HG02623 (cell line): ENCODE data around the gene AARS1.
"Not testable (repeated sequence)": the region's sequence is repeated elsewhere in the genome, so short reads cannot be mapped to it uniquely, and the experiment has no call there.

Experiments
- ATAC-seq: cut with Tn5 transposase; IDR thresholded peaks from one replicate; pipeline ENCODE4 v1.9.1; 2021; ENCODE audit warnings: moderate library complexity; ENCODE audit not compliant: unreplicated experiment

The AARS1 gene

DNA sequence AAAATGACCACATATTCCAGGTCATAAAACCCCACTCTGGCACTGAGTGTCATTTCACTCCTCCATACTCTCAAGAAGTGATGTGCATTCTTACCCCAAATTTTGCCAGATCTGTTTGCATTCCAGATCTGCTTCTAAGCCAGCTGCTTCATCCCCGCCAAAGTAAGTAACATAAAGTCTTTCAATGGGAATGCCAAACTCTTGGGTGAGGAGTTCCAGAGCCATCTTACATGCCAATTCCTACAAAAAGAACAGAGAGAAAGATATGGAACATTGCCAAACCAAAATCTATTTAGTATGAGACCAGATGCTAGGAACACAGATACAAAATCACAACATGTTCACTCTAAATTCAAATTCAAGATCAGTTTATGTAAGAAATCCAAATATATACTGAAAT, 12.9 kb downstream of the AARS1 start:
- ATAC-seq = no peak

DNA sequence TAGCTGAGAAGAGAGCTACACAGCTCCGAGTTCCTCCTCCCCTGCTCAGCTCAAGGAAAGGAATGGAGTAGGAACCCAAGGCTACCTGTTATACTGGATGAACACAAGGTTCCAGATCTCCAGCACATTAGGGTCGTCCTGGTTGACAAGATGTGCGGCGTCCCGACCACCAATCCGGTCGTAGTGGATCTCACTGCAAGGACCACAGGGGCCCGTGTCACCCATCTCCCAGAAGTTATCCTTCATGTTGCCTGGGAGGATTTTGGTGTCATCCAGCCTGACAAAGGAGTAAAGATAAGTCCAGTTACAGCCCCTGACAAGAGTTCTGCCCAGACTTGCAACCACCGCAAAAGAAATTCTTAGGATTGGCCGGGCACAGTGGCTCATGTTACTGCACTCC, 17.6 kb downstream of the AARS1 start:
- no peak for ATAC-seq

DNA sequence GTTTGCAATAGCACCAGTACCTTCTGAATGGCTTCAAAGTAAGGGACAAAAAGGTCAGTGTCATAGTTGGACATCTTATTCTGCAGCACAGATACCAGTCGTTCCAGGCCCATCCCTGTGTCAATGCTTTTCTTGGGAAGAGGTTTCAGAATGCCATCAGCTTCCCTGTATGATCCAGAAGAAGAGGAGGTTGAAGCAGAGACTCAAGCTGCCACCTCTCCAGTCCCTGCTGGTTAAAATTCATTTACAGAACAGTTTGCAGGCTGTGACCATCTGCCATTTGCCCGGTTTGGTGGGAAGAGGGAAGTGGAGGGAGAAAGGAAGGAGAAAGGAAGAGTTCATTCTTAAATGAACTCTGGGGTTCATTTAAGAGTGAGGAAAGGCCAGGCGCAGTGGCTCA, 19.1 kb downstream of the AARS1 start:
- no peak for ATAC-seq

DNA sequence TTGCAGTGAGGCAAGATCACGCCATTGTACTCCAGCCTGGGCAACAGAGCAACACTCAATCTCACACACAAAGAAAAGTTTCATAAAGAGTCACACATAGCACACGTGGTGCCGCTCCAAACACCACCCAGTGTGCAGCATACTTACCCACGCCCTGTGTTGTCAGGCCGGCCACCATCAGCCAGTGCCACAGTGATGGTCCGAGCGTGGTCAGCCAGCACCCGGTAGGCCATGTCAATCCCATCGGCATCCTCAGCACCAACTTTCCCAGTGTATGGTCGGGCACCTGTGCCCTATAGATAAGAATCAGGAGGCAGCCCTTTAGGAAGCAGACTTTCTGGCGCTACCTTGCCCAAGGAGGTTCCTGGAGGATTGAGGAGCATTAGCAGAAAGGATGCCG, 19.8 kb downstream of the AARS1 start:
- no peak for ATAC-seq

DNA sequence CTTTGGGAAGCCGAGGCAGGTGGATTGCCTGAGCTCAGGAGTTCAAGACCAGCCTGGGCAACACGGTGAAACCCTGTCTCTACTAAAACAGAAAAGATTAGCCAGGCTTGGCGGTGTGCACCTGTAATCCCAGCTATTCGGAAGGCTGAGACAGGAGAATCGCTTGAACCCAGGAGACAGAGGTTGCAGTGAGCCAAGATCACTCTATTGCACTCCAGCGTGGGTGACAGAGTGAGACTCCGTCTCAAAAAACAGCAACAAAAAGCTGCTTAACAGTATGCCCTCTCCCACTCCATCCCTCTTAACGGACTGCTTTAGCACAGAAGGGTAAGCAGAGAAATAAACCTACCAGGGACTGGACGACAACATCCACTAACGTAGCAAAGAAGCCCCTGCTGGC, 21.4 kb downstream of the AARS1 start:
- ATAC-seq = not testable (repeated sequence)

DNA sequence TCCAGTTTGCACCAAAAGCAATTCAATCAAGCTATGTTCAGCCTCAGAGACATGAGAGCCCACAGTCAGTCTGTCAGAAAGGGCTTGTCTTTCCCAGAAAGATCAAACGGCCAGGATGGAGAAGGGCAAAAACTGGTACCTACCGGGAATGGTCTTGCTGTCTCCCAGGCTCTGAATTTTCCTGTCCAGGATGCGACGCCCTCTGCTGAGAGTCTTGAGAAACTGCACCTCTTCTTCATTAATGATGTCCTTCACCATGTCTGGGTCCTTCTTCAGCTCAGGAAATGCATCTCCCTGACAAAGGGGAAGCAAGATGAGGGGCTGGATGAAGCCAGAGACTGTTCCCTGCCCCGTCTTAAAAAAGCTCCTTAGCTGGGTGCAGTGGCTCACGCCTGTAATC, 21.8 kb downstream of the AARS1 start:
- no peak for ATAC-seq

DNA sequence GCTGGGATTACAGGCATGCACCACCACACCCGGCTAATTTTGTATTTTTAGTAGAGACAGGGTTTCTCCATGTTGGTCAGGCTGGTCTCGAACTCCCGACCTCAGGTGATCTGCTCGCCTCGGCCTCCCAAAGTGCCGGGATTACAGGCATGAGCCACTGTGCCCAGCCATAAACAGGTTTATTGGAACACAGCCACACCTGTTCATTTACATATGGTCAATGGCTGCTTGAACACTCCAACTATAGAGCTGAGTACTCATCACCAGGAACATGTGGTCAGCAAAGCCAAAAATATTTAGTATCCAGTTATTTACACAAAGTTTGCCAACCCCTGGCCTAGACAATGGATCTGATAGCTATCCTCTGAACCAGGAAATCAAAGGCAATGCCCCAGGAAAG, 29.4 kb downstream of the AARS1 start:
- not testable (repeated sequence) for ATAC-seq

DNA sequence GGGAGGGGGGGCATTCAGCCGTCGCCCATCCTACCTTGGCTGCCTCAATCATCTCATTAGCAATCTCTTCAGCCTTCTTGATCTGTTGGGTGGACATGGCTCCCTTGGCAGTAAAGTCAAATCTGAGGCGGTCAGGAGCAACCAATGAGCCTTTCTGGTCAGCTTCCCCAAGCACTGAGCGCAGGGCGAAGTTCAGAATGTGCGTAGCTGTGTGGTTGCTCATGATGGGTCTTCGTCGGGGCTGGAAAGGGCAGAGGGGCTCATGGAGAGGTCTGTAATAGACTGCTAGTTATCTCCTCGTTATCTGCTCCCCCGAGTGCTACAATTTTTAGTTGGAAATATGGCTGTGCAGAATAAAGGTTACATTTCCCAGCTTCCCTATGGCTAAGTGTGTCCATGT, 30.4 kb downstream of the AARS1 start:
- no peak for ATAC-seq

DNA sequence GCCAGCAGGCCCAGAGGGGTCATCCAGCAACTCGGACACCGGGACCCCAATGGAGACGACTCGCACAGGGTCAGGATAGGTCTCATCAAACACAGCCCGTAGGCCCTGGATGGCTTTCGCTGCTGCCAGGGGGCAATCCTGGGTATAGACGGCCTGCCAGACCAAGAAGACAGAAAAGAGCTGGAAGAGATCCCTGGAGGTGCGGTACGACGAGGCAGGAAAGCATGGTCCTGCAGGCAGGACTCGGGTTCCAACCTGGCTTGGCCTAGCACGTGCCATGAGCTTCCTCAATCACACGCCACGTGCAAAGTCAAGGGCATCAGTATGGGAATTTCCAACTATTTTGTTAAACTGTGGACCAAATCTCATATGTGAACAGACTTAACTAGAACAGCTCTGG, 31.2 kb downstream of the AARS1 start:
- no peak for ATAC-seq

DNA sequence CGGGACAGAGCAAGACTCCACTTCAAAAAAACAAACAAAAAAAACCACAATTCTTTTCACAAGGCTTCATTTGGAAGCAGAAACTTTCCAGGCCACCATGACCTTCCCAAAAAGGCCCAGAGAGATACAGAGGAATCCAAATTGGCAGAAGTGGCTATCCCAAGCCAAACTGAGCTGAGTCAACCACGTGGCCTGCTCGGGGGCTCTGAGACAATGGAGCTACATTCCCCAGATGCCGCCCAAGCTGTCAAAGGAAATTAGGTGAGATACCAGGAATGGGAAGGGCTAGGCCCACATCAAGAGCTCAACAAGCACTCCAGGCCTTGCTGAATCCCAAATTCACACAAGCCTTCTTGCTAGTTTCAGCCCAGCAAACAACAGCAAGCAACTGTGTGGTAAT, 31.9 kb downstream of the AARS1 start:
- ATAC-seq = no peak

DNA sequence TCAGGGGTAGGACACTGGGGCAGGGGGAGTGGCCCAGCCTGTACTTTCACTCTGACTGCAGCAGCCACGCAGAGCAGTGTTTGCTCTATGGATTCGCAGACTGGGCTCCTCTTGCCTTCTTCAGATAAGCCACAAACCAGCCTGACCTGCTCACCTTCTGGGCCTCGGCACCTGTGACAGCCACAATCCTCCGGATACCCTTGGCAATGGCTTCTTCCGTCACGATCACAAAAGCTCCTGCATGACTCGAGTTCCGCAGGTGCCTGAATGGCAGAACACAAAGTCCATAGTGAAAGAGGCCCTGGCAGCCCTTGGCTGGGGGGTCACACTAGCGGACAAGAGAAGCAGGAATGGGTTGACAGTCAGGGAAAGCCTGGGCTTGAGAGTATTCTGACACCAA, 33.7 kb downstream of the AARS1 start:
- no peak for ATAC-seq

DNA sequence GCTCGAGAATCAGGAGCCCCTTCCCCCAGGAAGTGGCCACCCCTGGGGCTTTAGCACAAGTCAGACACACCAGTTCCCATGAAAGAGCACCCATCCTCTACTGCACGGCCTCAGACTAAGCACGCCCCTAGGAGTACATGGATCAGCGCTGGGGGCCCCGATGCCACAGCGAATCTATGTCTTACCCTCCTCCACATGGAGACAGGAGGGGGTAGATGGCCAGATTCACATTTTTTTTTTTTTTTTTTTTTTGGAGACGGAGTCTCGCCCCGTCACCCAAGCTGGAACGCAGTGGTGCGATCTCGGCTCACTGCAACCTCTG, 34.4 kb downstream of the AARS1 start:
- ATAC-seq = no peak

DNA sequence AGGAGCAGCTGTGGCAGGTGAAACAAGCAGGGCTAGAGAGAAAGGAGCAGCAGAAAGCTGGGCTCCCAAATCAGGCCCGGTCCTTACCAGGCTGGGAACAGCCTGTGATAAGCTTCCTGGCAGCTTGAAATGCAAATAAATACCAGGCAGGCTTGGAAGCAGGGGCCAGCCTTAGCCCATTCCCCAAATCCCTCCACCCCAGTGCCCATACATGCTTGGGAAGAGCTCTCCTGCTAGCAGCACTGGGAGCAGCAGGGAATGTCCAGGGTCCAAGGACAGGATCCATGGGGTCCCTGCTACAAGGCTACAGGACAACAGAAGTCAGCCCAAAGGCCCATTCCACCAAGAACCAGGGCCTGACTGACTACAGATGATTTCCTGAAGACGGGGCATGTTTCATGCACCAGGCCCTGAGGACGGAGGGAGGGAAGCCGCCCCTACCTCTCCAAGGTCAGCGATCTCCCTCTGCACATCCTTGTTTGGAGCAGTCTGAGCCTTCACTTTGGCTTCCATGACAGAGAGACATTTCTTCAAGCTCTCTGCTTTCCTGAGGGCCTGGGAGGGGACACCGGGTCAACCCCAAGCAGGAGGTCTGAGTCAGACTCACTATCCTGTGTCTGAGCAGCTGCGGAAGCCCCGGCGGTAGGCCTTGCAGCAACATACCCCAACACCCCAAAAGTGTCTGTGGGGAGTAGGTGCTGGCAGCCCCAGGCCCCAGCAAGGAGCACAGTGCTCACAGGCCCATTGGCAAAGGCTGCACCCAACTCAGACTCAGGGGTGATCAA, 34.9 kb downstream of the AARS1 start:
- no peak for ATAC-seq

DNA sequence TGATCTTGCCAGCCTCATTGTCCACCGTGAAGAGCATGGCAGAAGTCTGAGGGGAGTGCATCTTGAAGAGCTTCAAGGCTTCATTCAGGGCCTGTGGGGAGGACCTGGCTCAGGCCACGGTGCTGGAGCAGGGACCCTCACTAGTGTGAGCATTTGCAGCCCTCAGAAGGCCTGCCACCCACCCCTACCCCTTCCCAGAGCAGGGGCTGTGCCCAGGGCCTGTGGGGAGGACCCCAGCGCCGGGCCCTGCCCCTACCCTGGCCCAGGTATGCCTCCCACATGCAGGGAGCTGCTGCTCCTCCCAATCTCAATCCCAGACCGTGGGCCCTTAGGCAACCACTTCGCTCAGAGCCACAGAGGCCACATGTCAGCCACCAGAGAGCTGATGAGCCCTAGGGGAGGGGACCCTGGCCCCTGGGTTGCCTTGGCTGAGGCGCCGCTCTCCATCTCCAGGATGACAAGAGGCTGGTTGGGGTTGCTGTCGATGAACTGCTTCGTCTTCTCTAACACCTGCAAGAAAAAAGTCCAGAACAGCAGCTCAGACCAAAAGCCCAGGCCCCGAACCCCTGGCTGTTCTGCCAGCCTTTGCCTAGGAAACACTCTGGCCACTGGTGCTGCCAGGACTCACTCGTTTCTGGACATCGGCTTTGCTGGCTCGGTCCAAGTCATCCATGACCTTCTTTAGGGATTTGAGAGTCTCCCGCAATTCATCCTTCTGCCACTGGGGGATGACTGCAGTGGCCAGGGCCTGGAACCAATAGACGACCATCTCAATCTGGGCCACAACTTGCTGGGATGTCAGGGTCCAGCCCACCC, 35.8 kb downstream of the AARS1 start:
- ATAC-seq = no peak

DNA sequence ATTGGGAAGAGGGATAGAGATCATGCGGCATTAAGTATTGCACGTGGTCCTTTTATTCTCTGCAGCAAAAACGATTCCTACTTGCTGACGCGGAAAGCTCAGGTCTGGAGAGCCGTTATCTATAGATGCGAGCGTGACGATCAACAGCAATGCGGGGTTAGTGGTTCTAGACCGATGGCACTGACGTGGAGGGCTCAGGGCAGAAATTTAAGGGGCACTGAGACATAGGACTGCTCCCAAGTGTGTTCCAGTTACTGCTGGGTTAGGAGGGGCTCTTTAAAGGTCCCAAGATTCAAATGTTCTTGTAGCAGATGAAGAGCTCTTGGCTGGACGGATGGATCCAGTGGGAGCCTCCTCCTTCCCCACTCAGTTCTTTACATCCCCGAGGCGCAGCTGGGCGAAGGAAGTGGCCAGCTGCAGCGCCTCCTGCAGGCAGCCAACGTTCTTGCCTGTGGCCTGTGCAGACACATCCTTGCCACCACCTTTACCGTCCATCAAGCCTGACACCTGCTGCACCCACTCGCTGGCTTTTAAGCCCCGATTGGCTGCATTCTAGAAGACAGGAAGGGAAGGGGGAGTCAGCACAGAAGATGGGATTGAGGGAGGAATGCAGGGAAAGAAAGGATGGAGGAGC, 36.8 kb downstream of the AARS1 start:
- no peak for ATAC-seq

DNA sequence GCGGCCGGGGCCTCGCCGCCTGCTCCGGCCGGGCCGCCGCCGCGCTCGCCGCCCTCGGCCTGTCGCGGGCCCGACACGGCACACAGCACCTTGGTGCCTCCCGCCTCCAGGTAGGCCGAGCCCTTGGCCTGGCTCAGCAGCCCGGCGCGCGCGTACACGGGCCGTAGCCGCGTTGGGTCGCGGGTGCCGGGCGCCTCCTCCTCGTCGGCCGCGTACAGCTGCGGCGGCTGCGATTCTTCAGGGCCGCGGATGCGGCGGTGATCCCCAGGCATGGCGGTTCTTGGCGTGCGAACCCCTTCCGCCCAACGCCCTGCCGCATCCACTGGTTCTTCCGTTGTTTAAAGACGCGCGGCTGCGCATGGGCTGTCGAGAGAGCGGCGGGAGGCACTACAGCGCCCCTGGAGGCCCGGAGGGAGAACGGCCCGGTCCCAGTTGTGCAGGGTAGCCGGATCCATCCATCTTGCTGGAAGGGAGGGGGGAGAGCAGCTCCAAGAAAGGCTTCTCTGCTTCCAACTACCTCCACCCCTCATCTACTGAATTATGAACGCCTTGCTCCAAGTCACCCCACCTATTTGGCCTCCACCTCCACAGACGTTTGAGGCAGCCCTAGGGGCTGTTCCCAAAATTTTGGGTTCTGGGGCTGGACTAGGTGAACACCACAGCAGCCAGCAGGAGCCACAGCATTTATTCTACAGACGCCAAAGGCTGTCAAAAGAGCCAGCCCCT, 37.5 kb downstream of the AARS1 start, which contains the start of gene EXOSC6:
EXOSC6 (minus strand) TSS at position 312 of the 726 bp plus-strand sequence; CDS start at position 272, 40 bp downstream.
- ATAC-seq = peak; percentile 86

DNA sequence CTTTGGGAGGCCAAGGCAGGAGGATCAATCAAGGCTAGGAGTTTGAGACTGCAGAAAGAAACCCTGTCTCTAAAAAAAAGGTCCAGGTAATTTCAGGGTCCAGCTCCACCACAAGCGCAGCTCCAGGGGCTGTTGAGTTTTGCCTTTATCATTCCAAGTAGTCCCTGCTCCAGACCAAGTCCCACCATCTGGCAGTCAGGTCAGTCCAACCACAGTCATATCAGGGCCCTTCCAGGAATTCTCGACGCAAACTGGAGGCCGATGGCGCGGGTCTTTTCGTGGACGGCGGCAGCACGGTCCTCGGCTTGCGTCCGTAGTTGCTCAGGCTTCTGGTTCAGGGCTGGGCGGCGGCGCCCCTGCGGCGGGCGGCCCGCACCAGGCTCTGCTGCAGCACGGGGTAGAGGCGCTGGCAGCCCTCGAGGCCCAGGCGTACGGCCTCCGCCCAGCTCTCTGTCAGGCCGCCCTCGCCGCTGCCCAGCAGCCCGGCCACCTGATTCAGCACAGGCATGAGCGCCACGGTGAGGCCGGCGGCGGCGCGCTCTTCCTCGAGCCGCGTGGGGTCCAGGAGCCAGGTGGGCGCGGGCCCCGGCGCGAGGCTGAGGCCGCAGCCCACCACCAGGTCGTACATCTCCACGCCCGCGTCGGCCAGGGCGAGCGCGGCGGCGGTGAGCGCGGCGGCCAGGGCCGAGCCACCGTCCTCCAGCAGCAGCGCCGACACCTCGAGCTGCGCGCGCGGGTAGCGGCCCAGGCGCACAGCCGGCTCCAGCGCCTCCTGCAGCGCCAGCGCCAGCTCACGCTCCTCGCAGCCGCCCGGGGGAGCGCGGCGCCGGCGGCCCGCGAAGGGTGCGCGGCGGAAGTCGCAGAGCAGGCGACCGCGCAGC, 38.3 kb downstream of the AARS1 start:
- ATAC-seq = peak; percentile 35

DNA sequence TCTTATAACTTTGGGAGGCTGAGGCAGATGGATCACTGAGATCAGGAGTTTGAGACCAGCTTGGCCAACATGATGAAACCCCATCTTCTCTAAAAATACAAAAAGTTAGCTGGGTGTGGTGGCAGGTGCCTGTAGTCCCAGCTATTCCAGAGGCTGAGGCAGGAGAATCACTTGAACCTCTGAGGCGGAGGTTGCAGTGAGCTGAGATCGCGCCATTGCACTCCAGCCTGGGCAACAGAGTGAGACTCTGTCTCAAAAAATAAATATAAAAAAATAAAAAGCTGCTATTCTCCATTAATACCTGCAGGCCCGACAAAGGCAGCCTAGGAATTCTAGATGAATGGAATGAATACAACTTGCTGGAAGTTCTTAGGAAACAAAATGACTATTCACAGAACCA, 39.6 kb downstream of the AARS1 start:
- not testable (repeated sequence) for ATAC-seq

DNA sequence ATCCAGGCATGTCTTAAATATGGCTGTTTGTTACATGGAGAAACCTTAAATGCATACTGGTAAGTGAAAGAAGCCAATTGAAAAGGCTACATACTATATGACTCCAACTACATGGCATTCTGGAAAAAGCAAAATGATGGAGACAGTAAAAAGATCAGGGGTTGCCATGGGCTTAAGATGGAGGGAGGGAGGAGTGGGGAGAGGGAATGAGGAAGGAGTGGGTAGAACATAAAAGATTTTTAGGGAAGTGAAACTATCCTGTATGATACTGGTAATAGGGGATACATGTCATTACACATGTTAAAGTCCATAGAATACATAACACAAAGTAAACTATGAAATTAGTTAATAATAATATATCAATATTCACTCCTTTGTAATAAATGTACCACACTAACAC, 50.5 kb downstream of the AARS1 start:
- ATAC-seq = not testable (repeated sequence)

DNA sequence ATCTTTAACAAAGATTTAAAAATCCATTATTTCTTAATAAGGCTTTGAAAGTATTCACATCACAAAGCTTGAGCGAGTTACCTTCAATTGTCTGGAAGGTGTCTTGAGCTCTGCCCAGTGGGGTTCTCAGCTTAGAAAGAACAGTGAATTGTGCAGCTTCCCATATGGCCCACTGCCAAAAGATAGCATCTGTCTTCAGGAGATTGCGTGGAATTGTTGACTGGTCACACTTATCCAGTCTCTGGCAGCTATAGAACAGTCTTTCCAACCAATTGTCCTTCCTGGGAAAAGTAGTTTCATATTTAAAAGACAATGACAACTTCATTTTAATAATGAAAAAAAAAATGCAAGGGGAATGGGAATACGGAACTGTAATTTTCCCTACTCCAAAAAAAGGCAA, 57.5 kb downstream of the AARS1 start:
- not testable (repeated sequence) for ATAC-seq
